ENCODE measurements around the gene QPRT. TPM values are rescaled to one million over a fixed set of nuclear protein-coding genes. Genes with fewer than 3 reads are reported as not detected.

Gene QPRT
- total and polyA plus RNA-seq, 2 of the 13 experiments (the other 11 are each of a cell fraction or from before 2014, with no cell fraction given): 130 to 218 TPM

- TF ChIP-seq SOX5 (CRISPR knock-in tag; IDR thresholded peaks at IDR 0.05; ENCODE audit: borderline replicate concordance) (no peak), PBX3 (CRISPR knock-in tag; IDR thresholded peaks at IDR 0.05; ENCODE audit: borderline replicate concordance) (no peak), ZNF7 (CRISPR knock-in tag; IDR thresholded peaks at IDR 0.05) (peak; percentile 47; the same call in 1 of the 2 replicates), ZUFSP (CRISPR knock-in tag; IDR thresholded peaks at IDR 0.05; ENCODE audit: borderline replicate concordance) (no peak), SAP130 (CRISPR knock-in tag; IDR thresholded peaks at IDR 0.05; ENCODE audit: low read depth) (no peak), ONECUT2 (CRISPR knock-in tag; IDR thresholded peaks at IDR 0.05) (no peak), EEA1 (CRISPR knock-in tag; IDR thresholded peaks at IDR 0.05; ENCODE audit: borderline replicate concordance) (no peak), TRIM22 (IDR thresholded peaks at IDR 0.05) (no peak), ZNF251 (CRISPR knock-in tag; IDR thresholded peaks at IDR 0.05) (no peak), SKI (IDR thresholded peaks at IDR 0.05; ENCODE audit: partially characterized antibody) (no peak), GABPA (IDR thresholded peaks at IDR 0.05; ENCODE audit: low read depth, low read length) (no peak), GABPA (CRISPR knock-in tag; IDR thresholded peaks at IDR 0.05; ENCODE audit: low read depth) (no peak), ZNF160 (CRISPR knock-in tag; IDR thresholded peaks at IDR 0.05) (no peak), HNRNPUL1 (IDR thresholded peaks at IDR 0.05; ENCODE audit: low read depth, low read length) (no peak), HNRNPK (IDR thresholded peaks at IDR 0.05; ENCODE audit: low read depth, low read length, poor library complexity, severe bottlenecking) (no peak), NR1H2 (CRISPR knock-in tag; IDR thresholded peaks at IDR 0.05; ENCODE audit: borderline replicate concordance, low read depth) (no peak), SPEN (CRISPR knock-in tag; IDR thresholded peaks at IDR 0.05; ENCODE audit: low read depth) (no peak), ISL2 (CRISPR knock-in tag; IDR thresholded peaks at IDR 0.05) (peak; percentile 24; the same call in 1 of the 2 replicates), ZNF441 (CRISPR knock-in tag; IDR thresholded peaks at IDR 0.05; ENCODE audit: borderline replicate concordance) (no peak), NFKBIZ (CRISPR knock-in tag; IDR thresholded peaks at IDR 0.05) (no peak), KLF15 (CRISPR knock-in tag; IDR thresholded peaks at IDR 0.05; ENCODE audit: borderline replicate concordance) (no peak), TCF7L2 (IDR thresholded peaks at IDR 0.05; ENCODE audit: low read depth, low read length) (no peak), PATZ1 (CRISPR knock-in tag; IDR thresholded peaks at IDR 0.05) (0 out of 2 replicates have a peak, but pooled peaks have one; percentile 30), CCAR2 (optimal IDR thresholded peaks at IDR 0.05; ENCODE audit: low read depth, low read length) (no peak), REL (CRISPR knock-in tag; conservative IDR thresholded peaks at IDR 0.05) (no peak), CHD2 (IDR thresholded peaks at IDR 0.05; ENCODE audit: low read depth, low read length) (no peak), ZNF567 (CRISPR knock-in tag; IDR thresholded peaks at IDR 0.05; ENCODE audit: borderline replicate concordance) (no peak), ZSCAN30 (CRISPR knock-in tag; IDR thresholded peaks at IDR 0.05) (no peak)
Measured at GRCh38 chr16:29729116-29729521, 50.1 kb downstream of the QPRT start (continued).
